WERI-Rb-1 (cell line): Measurements from ENCODE around the gene GDPD5.

Experiments used
- DNase-seq: peaks from one replicate; pipeline ENCODE4 v3.0.0-alpha.2; 2020
- H3K27ac ChIP-seq: fragments of 250-450 bp; sonication (Bioruptor Pico); 2 replicates; pipeline ENCODE4 v1.5.1; 2020; ENCODE audit warnings: mild to moderate bottlenecking, moderate library complexity
- H3K27me3 ChIP-seq: fragments of 250-450 bp; sonication (Bioruptor Pico); 2 replicates; pipeline ENCODE4 v1.5.1; 2021; ENCODE audit warnings: mild to moderate bottlenecking, low read depth, moderate library complexity; ENCODE audit not compliant: insufficient read depth, severe bottlenecking
- H3K36me3 ChIP-seq: fragments of 250-450 bp; sonication (Bioruptor Pico); 2 replicates; pipeline ENCODE4 v1.5.1; 2020; ENCODE audit warnings: mild to moderate bottlenecking, moderate library complexity
- H3K4me3 ChIP-seq: 2 replicates; pipeline ENCODE4 v1.5.1; 2011; ENCODE audit warnings: low read depth, mild to moderate bottlenecking, control low read depth, low read length
- H3K9me3 ChIP-seq: fragments of 250-450 bp; sonication (Bioruptor Pico); 2 replicates; pipeline ENCODE4 v1.5.1; 2021; ENCODE audit warnings: mild to moderate bottlenecking, moderate library complexity; ENCODE audit not compliant: severe bottlenecking
- TF ChIP-seq, protein P1 (sequence below): IDR thresholded peaks from 2 replicates; pipeline ENCODE4 v1.5.1; 2011; ENCODE audit warnings: low read depth, mild to moderate bottlenecking, control low read depth, inconsistent platforms, low read length

The GDPD5 gene

GRCh38 chr11:75454987-75455386, 70.8 kb downstream of the GDPD5 start:
- TF ChIP-seq, protein P1, sequence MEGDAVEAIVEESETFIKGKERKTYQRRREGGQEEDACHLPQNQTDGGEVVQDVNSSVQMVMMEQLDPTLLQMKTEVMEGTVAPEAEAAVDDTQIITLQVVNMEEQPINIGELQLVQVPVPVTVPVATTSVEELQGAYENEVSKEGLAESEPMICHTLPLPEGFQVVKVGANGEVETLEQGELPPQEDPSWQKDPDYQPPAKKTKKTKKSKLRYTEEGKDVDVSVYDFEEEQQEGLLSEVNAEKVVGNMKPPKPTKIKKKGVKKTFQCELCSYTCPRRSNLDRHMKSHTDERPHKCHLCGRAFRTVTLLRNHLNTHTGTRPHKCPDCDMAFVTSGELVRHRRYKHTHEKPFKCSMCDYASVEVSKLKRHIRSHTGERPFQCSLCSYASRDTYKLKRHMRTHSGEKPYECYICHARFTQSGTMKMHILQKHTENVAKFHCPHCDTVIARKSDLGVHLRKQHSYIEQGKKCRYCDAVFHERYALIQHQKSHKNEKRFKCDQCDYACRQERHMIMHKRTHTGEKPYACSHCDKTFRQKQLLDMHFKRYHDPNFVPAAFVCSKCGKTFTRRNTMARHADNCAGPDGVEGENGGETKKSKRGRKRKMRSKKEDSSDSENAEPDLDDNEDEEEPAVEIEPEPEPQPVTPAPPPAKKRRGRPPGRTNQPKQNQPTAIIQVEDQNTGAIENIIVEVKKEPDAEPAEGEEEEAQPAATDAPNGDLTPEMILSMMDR = no peak
- H3K4me3 ChIP-seq = no peak overlapping the region
- H3K36me3 ChIP-seq = peaks cover 3% of the 10 kb centered on the region
- H3K27me3 ChIP-seq = no peaks in the 10 kb centered on the region
- DNase-seq = no peak
- H3K9me3 ChIP-seq = no peaks in the 10 kb centered on the region
- no peak overlapping the region for H3K27ac ChIP-seq

DNA sequence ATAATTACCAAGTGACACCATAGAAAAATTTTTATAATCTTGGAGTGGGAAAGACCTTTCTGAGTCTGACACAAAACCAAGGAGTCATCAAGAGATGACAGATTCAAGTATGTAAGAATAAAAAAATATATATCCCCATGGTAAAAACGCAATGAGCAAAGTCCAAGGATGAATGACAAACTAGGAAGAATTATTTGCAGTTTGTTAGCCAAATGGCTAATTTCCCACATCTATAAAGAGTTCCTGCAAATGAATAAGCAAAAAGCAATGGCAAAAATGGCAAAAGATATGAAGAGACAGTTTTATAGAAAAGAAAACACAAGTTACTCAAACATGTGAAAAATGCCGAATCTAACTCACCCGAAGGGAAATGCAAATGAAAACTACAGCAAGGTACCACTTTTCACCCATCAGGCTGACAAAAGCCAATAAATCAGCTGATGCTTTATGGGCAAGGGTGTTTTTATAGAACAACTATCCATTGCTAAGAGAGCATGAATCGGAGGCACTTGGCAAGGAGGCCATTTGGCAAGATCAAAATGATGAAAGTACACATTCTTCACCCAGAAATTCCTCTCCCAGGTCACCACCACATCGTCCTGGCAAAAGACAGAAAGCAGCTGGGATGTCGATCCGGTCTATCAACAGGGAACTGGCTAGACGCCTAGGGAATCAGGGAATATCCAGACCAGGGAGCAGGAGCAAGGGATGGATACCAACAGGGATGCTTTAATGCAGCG, 71.7 kb downstream of the GDPD5 start:
- no peak for DNase-seq
- no peak overlapping the region for H3K4me3 ChIP-seq

GRCh38 chr11:75450826-75451821, 74.6 kb downstream of the GDPD5 start:
- TF ChIP-seq, protein P1 = peak; percentile 87
- no peaks in the 10 kb centered on the region for H3K9me3 ChIP-seq
- H3K27ac ChIP-seq = no peak overlapping the region
- H3K27me3 ChIP-seq = no peaks in the 10 kb centered on the region
- no peaks in the 10 kb centered on the region; the same call in 1 of the 2 replicates for H3K36me3 ChIP-seq
- DNase-seq = peak; percentile 64
- no peak overlapping the region for H3K4me3 ChIP-seq

More for the DNA sequence above, 71.7 kb downstream of the GDPD5 start:
- Histone ChIP-seq H3K36me3 (peaks cover 3% of the 10 kb centered on the region; the same call in 1 of the 2 replicates), H3K27ac (no peak overlapping the region), H3K27me3 (no peaks in the 10 kb centered on the region), H3K9me3 (no peaks in the 10 kb centered on the region)
- TF ChIP-seq, protein P1 = no peak

DNA sequence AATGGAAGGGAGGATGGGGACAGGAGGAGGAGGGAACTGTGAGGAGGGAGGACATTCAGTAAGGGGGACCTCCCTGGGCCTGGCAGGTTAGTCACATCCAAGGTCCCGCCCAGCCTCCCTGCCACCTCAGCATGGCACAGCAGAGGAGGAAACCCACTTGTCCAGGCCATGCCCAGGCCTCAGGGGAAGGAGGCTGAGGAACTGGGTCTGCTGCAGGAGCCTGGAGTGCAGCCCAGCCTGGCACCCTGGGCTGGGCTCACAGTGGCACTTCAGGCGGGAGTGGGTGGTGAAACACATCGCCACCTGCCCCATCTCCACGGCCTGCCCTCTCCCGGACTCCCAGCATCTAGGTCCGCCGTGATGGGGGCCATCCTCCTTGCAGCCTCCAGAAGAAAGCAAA, 75.5 kb downstream of the GDPD5 start:
- no peaks in the 10 kb centered on the region for H3K9me3 ChIP-seq
- H3K27me3 ChIP-seq = no peaks in the 10 kb centered on the region
- no peak for DNase-seq
- no peak overlapping the region for H3K4me3 ChIP-seq
- H3K27ac ChIP-seq = no peak overlapping the region
- TF ChIP-seq, protein P1 = no peak
- H3K36me3 ChIP-seq = no peaks in the 10 kb centered on the region; the same call in 1 of the 2 replicates

- Histone ChIP-seq H3K9me3 (no peaks in the 10 kb centered on the region), H3K4me3 (no peak overlapping the region), H3K27ac (no peak overlapping the region), H3K27me3 (no peaks in the 10 kb centered on the region), H3K36me3 (no peaks in the 10 kb centered on the region; the same call in 1 of the 2 replicates)
- no peak for DNase-seq
- TF ChIP-seq, protein P1 = no peak
These were observed 76.0 kb downstream of the GDPD5 start for GRCh38 chr11:75449776-75450175.
